Measurements from ENCODE around the gene CTU1.

Gene CTU1

GRCh38 chr19:51078731-51079130 lies 29.5 kb downstream of the CTU1 start:
- H3K36me3 ChIP-seq (replicated peaks; ENCODE audit: low read depth, low read length), result no peaks in the 10 kb centered on the region
- H3K4me2 ChIP-seq (ENCODE audit: low read length), result no peak overlapping the region
- H3K79me2 ChIP-seq (ENCODE audit: low read length), result no peaks in the 10 kb centered on the region
- TF ChIP-seq CTCF (IDR thresholded peaks at IDR 0.05; ENCODE audit: low read depth, low read length), result no peak
- TF ChIP-seq EZH2phosphoT487 (IDR thresholded peaks at IDR 0.05; ENCODE audit: low read depth), result no peak
- no peak overlapping the region for H3K4me3 ChIP-seq (ENCODE audit: low read length)
- no peak overlapping the region for H2AFZ ChIP-seq (ENCODE audit: low read depth, low read length)
- no peaks in the 10 kb centered on the region for H3K4me1 ChIP-seq (ENCODE audit: low read length)
- no peak overlapping the region for H3K27ac ChIP-seq (ENCODE audit: low read length)
- H4K20me1 ChIP-seq (ENCODE audit: insufficient read depth, low read length), result no peaks in the 10 kb centered on the region
- H3K27me3 ChIP-seq (ENCODE audit: low read depth, low read length), result peaks cover 19% of the 10 kb centered on the region
- no peak overlapping the region for H3K9ac ChIP-seq (ENCODE audit: low read length)
- H3K9me3 ChIP-seq (ENCODE audit: insufficient read depth, low read length), result no peaks in the 10 kb centered on the region

GRCh38 chr19:51078104-51078503 lies 30.1 kb downstream of the CTU1 start:
- TF ChIP-seq EZH2phosphoT487 (IDR thresholded peaks at IDR 0.05; ENCODE audit: low read depth) (no peak), CTCF (IDR thresholded peaks at IDR 0.05; ENCODE audit: low read depth, low read length) (no peak)
- H3K36me3 ChIP-seq (replicated peaks; ENCODE audit: low read depth, low read length), result no peaks in the 10 kb centered on the region
- no peak overlapping the region for H3K27ac ChIP-seq (ENCODE audit: low read length)
- H3K4me3 ChIP-seq (ENCODE audit: low read length), result no peak overlapping the region
- 0 out of 2 replicates have a peak, but pooled peaks cover 5% of the 10 kb centered on the region for H3K9me3 ChIP-seq (ENCODE audit: insufficient read depth, low read length)
- no peaks in the 10 kb centered on the region for H3K79me2 ChIP-seq (ENCODE audit: low read length)
- H4K20me1 ChIP-seq (ENCODE audit: insufficient read depth, low read length), result no peaks in the 10 kb centered on the region
- no peak overlapping the region for H2AFZ ChIP-seq (ENCODE audit: low read depth, low read length)
- peaks cover 21% of the 10 kb centered on the region for H3K27me3 ChIP-seq (ENCODE audit: low read depth, low read length)
- H3K9ac ChIP-seq (ENCODE audit: low read length), result no peak overlapping the region
- no peaks in the 10 kb centered on the region for H3K4me1 ChIP-seq (ENCODE audit: low read length)
- H3K4me2 ChIP-seq (ENCODE audit: low read length), result no peak overlapping the region

- no peaks in the 10 kb centered on the region for H3K4me1 ChIP-seq (ENCODE audit: low read length)
- H3K79me2 ChIP-seq (ENCODE audit: low read length), result no peaks in the 10 kb centered on the region
- no peak overlapping the region for H2AFZ ChIP-seq (ENCODE audit: low read depth, low read length)
- no peak overlapping the region for H3K4me3 ChIP-seq (ENCODE audit: low read length)
- 0 out of 2 replicates have a peak, but pooled peaks cover 5% of the 10 kb centered on the region for H3K9me3 ChIP-seq (ENCODE audit: insufficient read depth, low read length)
- H3K4me2 ChIP-seq (ENCODE audit: low read length), result no peak overlapping the region
- TF ChIP-seq EZH2phosphoT487 (IDR thresholded peaks at IDR 0.05; ENCODE audit: low read depth) (no peak), CTCF (IDR thresholded peaks at IDR 0.05; ENCODE audit: low read depth, low read length) (no peak)
- H4K20me1 ChIP-seq (ENCODE audit: insufficient read depth, low read length), result no peaks in the 10 kb centered on the region
- H3K27me3 ChIP-seq (ENCODE audit: low read depth, low read length), result peaks cover 25% of the 10 kb centered on the region
- no peaks in the 10 kb centered on the region for H3K36me3 ChIP-seq (replicated peaks; ENCODE audit: low read depth, low read length)
- H3K9ac ChIP-seq (ENCODE audit: low read length), result no peak overlapping the region
- no peak overlapping the region for H3K27ac ChIP-seq (ENCODE audit: low read length)
These were observed 31.5 kb downstream of the CTU1 start for GRCh38 chr19:51076631-51077213.

- no peak overlapping the region for H3K4me3 ChIP-seq (ENCODE audit: low read length)
- H3K27ac ChIP-seq (ENCODE audit: low read length), result no peak overlapping the region
- H2AFZ ChIP-seq (ENCODE audit: low read depth, low read length), result no peak overlapping the region
- no peaks in the 10 kb centered on the region for H3K79me2 ChIP-seq (ENCODE audit: low read length)
- peaks cover 26% of the 10 kb centered on the region for H3K27me3 ChIP-seq (ENCODE audit: low read depth, low read length)
- no peaks in the 10 kb centered on the region for H4K20me1 ChIP-seq (ENCODE audit: insufficient read depth, low read length)
- H3K4me2 ChIP-seq (ENCODE audit: low read length), result no peak overlapping the region
- 0 out of 2 replicates have a peak, but pooled peaks cover 5% of the 10 kb centered on the region for H3K9me3 ChIP-seq (ENCODE audit: insufficient read depth, low read length)
- H3K9ac ChIP-seq (ENCODE audit: low read length), result no peak overlapping the region
- TF ChIP-seq EZH2phosphoT487 (IDR thresholded peaks at IDR 0.05; ENCODE audit: low read depth), result no peak
- no peak for TF ChIP-seq CTCF (IDR thresholded peaks at IDR 0.05; ENCODE audit: low read depth, low read length)
- H3K4me1 ChIP-seq (ENCODE audit: low read length), result no peaks in the 10 kb centered on the region
- H3K36me3 ChIP-seq (replicated peaks; ENCODE audit: low read depth, low read length), result no peaks in the 10 kb centered on the region
These were observed 32.2 kb downstream of the CTU1 start for GRCh38 chr19:51075998-51076397.

Data from OCI-LY3 (cell line).